SJCRH30 (cell line): ENCODE data around the gene SGF29. TPM values are rescaled to one million over a fixed set of nuclear protein-coding genes. Genes with fewer than 3 reads are reported as not detected.
"Not testable (repeated sequence)": the region's sequence is repeated elsewhere in the genome, so short reads cannot be mapped to it uniquely, and the experiment has no call there.

Experiments used
- DNase-seq, 2 experiments: peaks; one replicate each; pipeline ENCODE4 v3.0.0-alpha.2; 2015 to 2020
- H3K27ac ChIP-seq: fragments of 250-450 bp; sonication (Bioruptor Pico); 2 replicates; pipeline ENCODE4 v1.5.1; 2020; ENCODE audit warnings: mild to moderate bottlenecking, moderate library complexity
- H3K27me3 ChIP-seq: fragments of 250-450 bp; sonication (Bioruptor Pico); 2 replicates; pipeline ENCODE4 v1.5.1; 2020; ENCODE audit warnings: mild to moderate bottlenecking, moderate library complexity
- H3K36me3 ChIP-seq: fragments of 250-450 bp; sonication (Bioruptor Pico); 2 replicates; pipeline ENCODE4 v1.5.1; 2020; ENCODE audit warnings: mild to moderate bottlenecking, moderate library complexity
- H3K4me1 ChIP-seq: fragments of 250-450 bp; sonication (Bioruptor Pico); 2 replicates; pipeline ENCODE4 v1.5.1; 2020; ENCODE audit warnings: mild to moderate bottlenecking, moderate library complexity
- H3K4me3 ChIP-seq: fragments of 250-450 bp; sonication (Bioruptor Pico); 2 replicates; pipeline ENCODE4 v1.5.1; 2020; ENCODE audit warnings: mild to moderate bottlenecking, moderate library complexity
- H3K9me3 ChIP-seq: fragments of 250-450 bp; sonication (Bioruptor Pico); replicated peaks from 2 replicates; pipeline ENCODE4 v1.5.1; 2020; ENCODE audit warnings: mild to moderate bottlenecking, moderate library complexity
- total RNA-seq: library from RNA; depleted of rRNA; stranded (reverse); fragments of >200 nt; shearing (Covaris generic); gene quantifications from 2 replicates; pipeline ENCODE4 v1.2.3, GENCODE V29; 2014

Gene SGF29
- total RNA-seq, 1 experiment from 2014 or later: 14.4 TPM

- Histone ChIP-seq H3K4me1 (no peaks in the 10 kb centered on the region), H3K9me3 (no peaks in the 10 kb centered on the region), H3K36me3 (no peaks in the 10 kb centered on the region), H3K27ac (no peak overlapping the region), H3K4me3 (no peak overlapping the region), H3K27me3 (no peaks in the 10 kb centered on the region; the same call in 1 of the 2 replicates)
- no peak for DNase-seq
Observed at GRCh38 chr16:28544998-28545397, 8.7 kb upstream of the SGF29 start.

- not testable (repeated sequence) for H3K27me3 ChIP-seq, H3K4me1 ChIP-seq, H3K27ac ChIP-seq, H3K9me3 ChIP-seq, H3K4me3 ChIP-seq, DNase-seq, H3K36me3 ChIP-seq
Observed at GRCh38 chr16:28545964-28546363, 7.8 kb upstream of the SGF29 start.

GRCh38 chr16:28546626-28547025 lies 7.1 kb upstream of the SGF29 start:
- no peak overlapping the region for H3K4me3 ChIP-seq
- no peaks in the 10 kb centered on the region; the same call in 1 of the 2 replicates for H3K27me3 ChIP-seq
- no peaks in the 10 kb centered on the region for H3K9me3 ChIP-seq
- no peak overlapping the region for H3K27ac ChIP-seq
- DNase-seq: no peak
- H3K4me1 ChIP-seq: no peaks in the 10 kb centered on the region
- no peaks in the 10 kb centered on the region for H3K36me3 ChIP-seq

- H3K4me3 ChIP-seq: no peak overlapping the region
- H3K36me3 ChIP-seq: no peaks in the 10 kb centered on the region
- H3K27me3 ChIP-seq: no peaks in the 10 kb centered on the region; the same call in 1 of the 2 replicates
- DNase-seq: no peak
- no peak overlapping the region for H3K27ac ChIP-seq
- no peaks in the 10 kb centered on the region for H3K4me1 ChIP-seq
- no peaks in the 10 kb centered on the region for H3K9me3 ChIP-seq
Observed at GRCh38 chr16:28548306-28548802, 5.4 kb upstream of the SGF29 start.

- no peak for DNase-seq
- H3K27ac ChIP-seq: no peak overlapping the region
- no peaks in the 10 kb centered on the region for H3K4me1 ChIP-seq
- no peak overlapping the region for H3K4me3 ChIP-seq
- H3K36me3 ChIP-seq: no peaks in the 10 kb centered on the region
- no peaks in the 10 kb centered on the region for H3K9me3 ChIP-seq
- no peaks in the 10 kb centered on the region; the same call in 1 of the 2 replicates for H3K27me3 ChIP-seq
Observed at GRCh38 chr16:28549301-28549899, 4.3 kb upstream of the SGF29 start.

GRCh38 chr16:28554634-28555423 lies 1.1 kb downstream of the SGF29 start:
- no peak overlapping the region for H3K27ac ChIP-seq

GRCh38 chr16:28555561-28555960 lies 1.8 kb downstream of the SGF29 start:
- H3K27me3 ChIP-seq: no peaks in the 10 kb centered on the region
- no peak for DNase-seq
- no peak overlapping the region for H3K27ac ChIP-seq
- H3K4me3 ChIP-seq: no peak overlapping the region
- H3K9me3 ChIP-seq: no peaks in the 10 kb centered on the region
- H3K36me3 ChIP-seq: peaks cover 4% of the 10 kb centered on the region; the same call in 1 of the 2 replicates
- no peaks in the 10 kb centered on the region; the same call in 1 of the 2 replicates for H3K4me1 ChIP-seq

More at GRCh38 chr16:28554634-28555423, 1.1 kb downstream of the SGF29 start:
- no peaks in the 10 kb centered on the region for H3K27me3 ChIP-seq
- H3K4me3 ChIP-seq: peak overlapping the region; percentile 95
- H3K4me1 ChIP-seq: no peaks in the 10 kb centered on the region; the same call in 1 of the 2 replicates
- no peak for DNase-seq
- no peaks in the 10 kb centered on the region for H3K9me3 ChIP-seq
- peaks cover 4% of the 10 kb centered on the region; the same call in 1 of the 2 replicates for H3K36me3 ChIP-seq

GRCh38 chr16:28556914-28557320 lies 3.2 kb downstream of the SGF29 start:
- H3K9me3 ChIP-seq: no peaks in the 10 kb centered on the region
- no peaks in the 10 kb centered on the region for H3K27me3 ChIP-seq
- H3K27ac ChIP-seq: no peak overlapping the region
- DNase-seq: peak; percentile 8 to 59
- H3K36me3 ChIP-seq: peaks cover 4% of the 10 kb centered on the region; the same call in 1 of the 2 replicates
- no peak overlapping the region for H3K4me3 ChIP-seq
- no peaks in the 10 kb centered on the region; the same call in 1 of the 2 replicates for H3K4me1 ChIP-seq

GRCh38 chr16:28558456-28558855 lies 4.7 kb downstream of the SGF29 start:
- no peaks in the 10 kb centered on the region for H3K9me3 ChIP-seq
- no peaks in the 10 kb centered on the region for H3K27me3 ChIP-seq
- no peak overlapping the region for H3K4me3 ChIP-seq
- H3K36me3 ChIP-seq: peaks cover 4% of the 10 kb centered on the region; the same call in 1 of the 2 replicates
- H3K27ac ChIP-seq: no peak overlapping the region
- no peak for DNase-seq
- no peaks in the 10 kb centered on the region; the same call in 1 of the 2 replicates for H3K4me1 ChIP-seq

- Histone ChIP-seq H3K27ac (no peak overlapping the region), H3K27me3 (no peaks in the 10 kb centered on the region), H3K4me1 (no peaks in the 10 kb centered on the region; the same call in 1 of the 2 replicates), H3K9me3 (no peaks in the 10 kb centered on the region), H3K36me3 (peaks cover 4% of the 10 kb centered on the region; the same call in 1 of the 2 replicates), H3K4me3 (no peak overlapping the region)
- no peak for DNase-seq
Observed at GRCh38 chr16:28561557-28562187, 8.0 kb downstream of the SGF29 start.

- H3K9me3 ChIP-seq: no peaks in the 10 kb centered on the region
- no peak for DNase-seq
- H3K4me1 ChIP-seq: no peaks in the 10 kb centered on the region; the same call in 1 of the 2 replicates
- H3K27ac ChIP-seq: no peak overlapping the region
- H3K4me3 ChIP-seq: no peak overlapping the region
- H3K36me3 ChIP-seq: peaks cover 4% of the 10 kb centered on the region; the same call in 1 of the 2 replicates
- no peaks in the 10 kb centered on the region for H3K27me3 ChIP-seq
Observed at GRCh38 chr16:28562199-28562598, 8.5 kb downstream of the SGF29 start.

- Histone ChIP-seq H3K4me1 (no peaks in the 10 kb centered on the region), H3K27me3 (no peaks in the 10 kb centered on the region), H3K36me3 (peaks cover 4% of the 10 kb centered on the region; the same call in 1 of the 2 replicates), H3K27ac (no peak overlapping the region), H3K9me3 (no peaks in the 10 kb centered on the region), H3K4me3 (no peak overlapping the region)
- DNase-seq: no peak
Observed at GRCh38 chr16:28563218-28563617, 9.5 kb downstream of the SGF29 start.

- H3K4me3 ChIP-seq, H3K27ac ChIP-seq, DNase-seq, H3K4me1 ChIP-seq, H3K27me3 ChIP-seq, H3K9me3 ChIP-seq, H3K36me3 ChIP-seq: not testable (repeated sequence)
Observed at GRCh38 chr16:28566233-28566925, 12.7 kb downstream of the SGF29 start.

GRCh38 chr16:28567292-28567691 lies 13.6 kb downstream of the SGF29 start:
- no peak overlapping the region for H3K27ac ChIP-seq
- H3K27me3 ChIP-seq: no peaks in the 10 kb centered on the region
- H3K9me3 ChIP-seq: no peaks in the 10 kb centered on the region
- no peaks in the 10 kb centered on the region for H3K36me3 ChIP-seq
- H3K4me3 ChIP-seq: no peak overlapping the region
- DNase-seq: no peak
- H3K4me1 ChIP-seq: 0 out of 2 replicates have a peak, but pooled peaks cover 2% of the 10 kb centered on the region
